HEK293T (cell line): ENCODE measurements around the gene CCSER1.

Source experiments
- ARNT ChIP-seq: fragments of 450-650 bp; IDR thresholded peaks from 2 replicates; pipeline ENCODE4 v1.6.1; 2017; ENCODE audit warnings: mild to moderate bottlenecking
- BHLHE40 ChIP-seq: fragments of 450-650 bp; IDR thresholded peaks from 2 replicates; pipeline ENCODE4 v1.6.1; 2016; ENCODE audit warnings: mild to moderate bottlenecking, moderate library complexity, borderline replicate concordance
- CTBP1 ChIP-seq: fragments of 450-650 bp; IDR thresholded peaks from 2 replicates; pipeline ENCODE4 v1.6.1; 2016; ENCODE audit warnings: borderline replicate concordance
- ELF4 ChIP-seq: fragments of 450-650 bp; IDR thresholded peaks from 2 replicates; pipeline ENCODE4 v1.6.1; 2017; ENCODE audit warnings: antibody characterized with exemption
- FOXA1 ChIP-seq: fragments of 450-650 bp; IDR thresholded peaks from 2 replicates; pipeline ENCODE4 v1.6.1; 2016; ENCODE audit warnings: mild to moderate bottlenecking
- FOXK2 ChIP-seq: fragments of 450-650 bp; IDR thresholded peaks from 2 replicates; pipeline ENCODE4 v1.6.1; 2016; ENCODE audit warnings: mild to moderate bottlenecking
- LEF1 ChIP-seq: fragments of 450-650 bp; IDR thresholded peaks from 2 replicates; pipeline ENCODE4 v1.6.1; 2017; ENCODE audit warnings: mild to moderate bottlenecking, borderline replicate concordance
- NFRKB ChIP-seq: fragments of 450-650 bp; IDR thresholded peaks from 2 replicates; pipeline ENCODE4 v1.6.1; 2016; ENCODE audit warnings: mild to moderate bottlenecking, moderate library complexity
- SP1 ChIP-seq: fragments of 450-650 bp; IDR thresholded peaks from 2 replicates; pipeline ENCODE4 v1.6.1; 2017
- TARDBP ChIP-seq: fragments of 450-650 bp; IDR thresholded peaks from 2 replicates; pipeline ENCODE4 v1.6.1; 2016
- ZNF384 ChIP-seq: fragments of 450-650 bp; IDR thresholded peaks from 2 replicates; pipeline ENCODE4 v1.6.1; 2016

DNA sequence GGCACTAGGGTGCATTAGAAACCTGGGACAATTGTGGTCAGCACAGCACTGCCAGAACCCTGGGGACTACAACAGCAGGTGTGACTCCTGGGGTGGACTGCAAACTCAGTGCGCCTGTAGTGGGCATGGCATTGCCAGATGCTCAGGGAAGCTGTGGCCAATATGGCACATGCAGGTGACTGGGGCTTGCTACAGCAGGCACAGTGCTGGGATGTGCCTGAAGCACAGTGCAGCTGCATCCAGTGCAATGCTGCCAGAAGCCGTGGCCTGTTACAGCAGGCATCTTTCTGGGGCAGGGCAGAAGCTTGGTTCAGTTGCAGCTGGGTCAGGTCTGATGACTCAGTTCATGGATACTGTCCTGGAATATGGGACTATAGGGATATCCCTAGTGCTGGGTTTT lies 445.8 kb downstream of the CCSER1 start:
- no peak for TF ChIP-seq ZNF384
- TF ChIP-seq TARDBP = no peak
- no peak for TF ChIP-seq SP1
- TF ChIP-seq LEF1 = no peak
- no peak for TF ChIP-seq BHLHE40
- TF ChIP-seq NFRKB = no peak
- no peak for TF ChIP-seq ARNT
- TF ChIP-seq FOXA1 = no peak
- TF ChIP-seq ELF4 = no peak
- no peak for TF ChIP-seq FOXK2
- no peak for TF ChIP-seq CTBP1
